Trophoblast cell (in vitro differentiated cells and primary cell): ENCODE data around the gene POMGNT1. TPM values are rescaled to one million over a fixed set of nuclear protein-coding genes. Genes with fewer than 3 reads are reported as not detected.

Experiments
- DNase-seq, 2 donors: peaks; one replicate each; pipeline ENCODE4 v3.0.0-alpha.2; 2016
- H2AFZ ChIP-seq: 2 replicates; pipeline ENCODE4 v1.6.1; 2013; ENCODE audit warnings: low read length, moderate library complexity, mild to moderate bottlenecking; ENCODE audit not compliant: insufficient read depth, poor library complexity
- H2AK5ac ChIP-seq: 2 replicates; pipeline ENCODE4 v1.6.1; 2013; ENCODE audit warnings: mild to moderate bottlenecking, low read length
- H2BK120ac ChIP-seq: 2 replicates; pipeline ENCODE4 v1.6.1; 2013; ENCODE audit warnings: low read length, mild to moderate bottlenecking, moderate library complexity; ENCODE audit not compliant: insufficient read depth, poor library complexity
- H2BK12ac ChIP-seq: 2 replicates; pipeline ENCODE4 v1.6.1; 2013; ENCODE audit warnings: mild to moderate bottlenecking, low read length, moderate library complexity
- H2BK5ac ChIP-seq: 2 replicates; pipeline ENCODE4 v1.6.1; 2013; ENCODE audit warnings: low read length, low read depth, moderate library complexity, mild to moderate bottlenecking; ENCODE audit not compliant: poor library complexity
- H3K14ac ChIP-seq: 2 replicates; pipeline ENCODE4 v1.6.1; 2013; ENCODE audit warnings: mild to moderate bottlenecking, low read length
- H3K18ac ChIP-seq: 2 replicates; pipeline ENCODE4 v1.6.1; 2013; ENCODE audit warnings: mild to moderate bottlenecking, low read length
- H3K23ac ChIP-seq: 2 replicates; pipeline ENCODE4 v1.6.1; 2013; ENCODE audit warnings: low read length
- H3K27ac ChIP-seq: 2 replicates; pipeline ENCODE4 v1.5.1; 2013; ENCODE audit warnings: low read depth, mild to moderate bottlenecking, inconsistent platforms, low read length, moderate library complexity
- H3K27me3 ChIP-seq: 2 replicates; pipeline ENCODE4 v1.6.1; 2013; ENCODE audit warnings: inconsistent platforms, mild to moderate bottlenecking, low read length, moderate library complexity; ENCODE audit not compliant: insufficient read depth
- H3K36me3 ChIP-seq, 2 experiments: 1 replicate in 1 of 2; 2 replicates in 1 of 2; pipeline ENCODE4 v1.6.1; 2013; ENCODE audit warnings: low read length in 2 of 2, mild to moderate bottlenecking in 2 of 2, moderate library complexity in 1 of 2; ENCODE audit not compliant: insufficient read depth in 2 of 2, control insufficient read depth in 1 of 2
- H3K4ac ChIP-seq: 2 replicates; pipeline ENCODE4 v1.6.1; 2013; ENCODE audit warnings: low read depth, mild to moderate bottlenecking, low read length, moderate library complexity
- H3K4me1 ChIP-seq, 2 experiments: 1 replicate in 1 of 2; 2 replicates in 1 of 2; pipeline ENCODE4 v1.6.1; 2013; ENCODE audit warnings: low read length in 2 of 2, mild to moderate bottlenecking in 2 of 2, moderate library complexity in 1 of 2; ENCODE audit not compliant: insufficient read depth in 2 of 2, control insufficient read depth in 1 of 2
- H3K4me2 ChIP-seq: 2 replicates; pipeline ENCODE4 v1.6.1; 2013; ENCODE audit warnings: inconsistent platforms, mild to moderate bottlenecking, low read length, moderate library complexity
- H3K4me3 ChIP-seq: 2 replicates; pipeline ENCODE4 v1.5.1; 2013; ENCODE audit warnings: mild to moderate bottlenecking, low read depth, low read length, inconsistent platforms
- H3K79me1 ChIP-seq: one replicate; pipeline ENCODE4 v1.6.1; 2013; ENCODE audit warnings: low read length
- H3K79me2 ChIP-seq: 2 replicates; pipeline ENCODE4 v1.6.1; 2013; ENCODE audit warnings: low read length, mild to moderate bottlenecking; ENCODE audit not compliant: control insufficient read depth, insufficient read depth, poor library complexity
- H3K9ac ChIP-seq: 2 replicates; pipeline ENCODE4 v1.6.1; 2013; ENCODE audit warnings: mild to moderate bottlenecking, low read length
- H3K9me3 ChIP-seq: 2 replicates; pipeline ENCODE4 v1.6.1; 2013; ENCODE audit warnings: low read depth, mild to moderate bottlenecking, control low read depth, inconsistent platforms, low read length; ENCODE audit not compliant: insufficient read depth
- H4K12ac ChIP-seq: 2 replicates; pipeline ENCODE4 v1.6.1; 2013; ENCODE audit warnings: low read depth, mild to moderate bottlenecking, low read length, moderate library complexity
- H4K8ac ChIP-seq: 2 replicates; pipeline ENCODE4 v1.6.1; 2013; ENCODE audit warnings: low read depth, mild to moderate bottlenecking, low read length, moderate library complexity
- H4K91ac ChIP-seq: one replicate; pipeline ENCODE4 v1.6.1; 2013; ENCODE audit warnings: low read depth, mild to moderate bottlenecking, low read length, moderate library complexity
- WGBS: extraction: QIAGEN DNeasy Blood & Tissue Kit; methylation state at CpG from one replicate; pipeline ENCODE4 v1.1.7; 2013; ENCODE audit warnings: missing lambda C conversion rate; ENCODE audit not compliant: insufficient read length, insufficient coverage; ENCODE audit errors: extremely low coverage; 5-methylcytosine and 5-hydroxymethylcytosine counted together
- polyA plus RNA-seq: library from polyadenylated mRNA; stranded (reverse); fragments of 200-250 nt; gene quantifications from 2 replicates; pipeline ENCODE4 v1.2.3, GENCODE V29; 2013

Gene POMGNT1
- polyA plus RNA-seq = 52.7 and 55.9 TPM in 2 replicates

GRCh38 chr1:46197964-46198811 lies at the start of gene POMGNT1:
POMGNT1 (minus strand) TSS chr1:46198434; CDS start chr1:46197821, 613 bp downstream.
- peaks cover 5 to 8% of the 10 kb centered on the region in 2 experiments for H3K4me1 ChIP-seq
- peak; percentile 37 to 70 for DNase-seq
- WGBS = no CpG with 5 or more reads among the region's 67 CpGs
- no peaks in the 10 kb centered on the region for H3K27me3 ChIP-seq
- H3K4me2 ChIP-seq = peak within 1 kb of the TSS; percentile 94
- peaks cover 21 to 24% of the 10 kb centered on the region in 2 experiments for H3K36me3 ChIP-seq
- H4K91ac ChIP-seq = peak within 1 kb of the TSS; percentile 90
- H2BK5ac ChIP-seq = peak within 1 kb of the TSS; percentile 43
- H2AK5ac ChIP-seq = peak within 1 kb of the TSS; percentile 93
- peak within 1 kb of the TSS; percentile 67 for H3K27ac ChIP-seq
- peak within 1 kb of the TSS; percentile 95 for H3K14ac ChIP-seq
- peak within 1 kb of the TSS; percentile 99 for H3K9ac ChIP-seq
- H2BK120ac ChIP-seq = peak within 1 kb of the TSS; percentile 69
- peak within 1 kb of the TSS; percentile 25 for H2BK12ac ChIP-seq
- H3K9me3 ChIP-seq = peaks cover 3% of the 10 kb centered on the region
- peaks cover 9% of the 10 kb centered on the region for H3K79me2 ChIP-seq
- peak within 1 kb of the TSS; percentile 83 for H3K18ac ChIP-seq
- H3K4me3 ChIP-seq = peak within 1 kb of the TSS; percentile 94
- H3K4ac ChIP-seq = peak within 1 kb of the TSS; percentile 78
- H2AFZ ChIP-seq = peak within 1 kb of the TSS; percentile 80
- peak within 1 kb of the TSS; percentile 95 for H4K8ac ChIP-seq
- peak within 1 kb of the TSS; percentile 92 for H4K12ac ChIP-seq
- peaks cover 10% of the 10 kb centered on the region for H3K79me1 ChIP-seq
- no peak within 1 kb of the TSS for H3K23ac ChIP-seq

- H2AK5ac ChIP-seq = no peak within 1 kb of the TSS
- peak within 1 kb of the TSS; percentile 95 for H4K8ac ChIP-seq
- H3K14ac ChIP-seq = peak within 1 kb of the TSS; percentile 83
- peak within 1 kb of the TSS; percentile 97 for H2AFZ ChIP-seq
- H3K36me3 ChIP-seq = peaks cover 6 to 14% of the 10 kb centered on the region in 2 experiments
- H3K4ac ChIP-seq = peak within 1 kb of the TSS; percentile 3
- peak within 1 kb of the TSS; percentile 73 for H2BK5ac ChIP-seq
- peak within 1 kb of the TSS; percentile 39 for H4K12ac ChIP-seq
- peak within 1 kb of the TSS; percentile 80 for H3K4me3 ChIP-seq
- peak within 1 kb of the TSS; percentile 86 for H3K23ac ChIP-seq
- H2BK12ac ChIP-seq = no peak within 1 kb of the TSS
- H3K9me3 ChIP-seq = peaks cover 2% of the 10 kb centered on the region
- H3K18ac ChIP-seq = peak within 1 kb of the TSS; percentile 67
- DNase-seq = peak; percentile 96 to 100
- H4K91ac ChIP-seq = peak within 1 kb of the TSS; percentile 56
- no peaks in the 10 kb centered on the region for H3K27me3 ChIP-seq
- peaks cover 4% of the 10 kb centered on the region for H3K79me1 ChIP-seq
- H3K79me2 ChIP-seq = peaks cover 4% of the 10 kb centered on the region
- peak within 1 kb of the TSS; percentile 85 for H3K4me2 ChIP-seq
- H3K27ac ChIP-seq = peak within 1 kb of the TSS; percentile 35
- H2BK120ac ChIP-seq = peak within 1 kb of the TSS; percentile 8
- WGBS = no CpG with 5 or more reads among the region's 49 CpGs
- H3K4me1 ChIP-seq = peaks cover 4 to 14% of the 10 kb centered on the region in 2 experiments
- peak within 1 kb of the TSS; percentile 86 for H3K9ac ChIP-seq
Measured at GRCh38 chr1:46247436-46248121, 49.3 kb upstream of the POMGNT1 start, which contains the start of gene RAD54L. RAD54L (plus strand) TSS chr1:46247763; CDS start chr1:46248406, 643 bp downstream.

GRCh38 chr1:46246548-46247435 lies 48.6 kb upstream of the POMGNT1 start:
- H3K23ac ChIP-seq = no peak overlapping the region
- peak overlapping the region; percentile 35 for H3K27ac ChIP-seq
- peaks cover 4% of the 10 kb centered on the region for H3K79me1 ChIP-seq
- H3K14ac ChIP-seq = peak overlapping the region; percentile 83
- no peak overlapping the region for H2AK5ac ChIP-seq
- H3K18ac ChIP-seq = peak overlapping the region; percentile 67
- DNase-seq = peak; percentile 90 to 91
- peaks cover 4 to 14% of the 10 kb centered on the region in 2 experiments for H3K4me1 ChIP-seq
- H3K9ac ChIP-seq = peak overlapping the region; percentile 28
- peak overlapping the region; percentile 73 for H2BK5ac ChIP-seq
- peak overlapping the region; percentile 8 for H2BK120ac ChIP-seq
- H3K27me3 ChIP-seq = no peaks in the 10 kb centered on the region
- H2AFZ ChIP-seq = peak overlapping the region; percentile 97
- peak overlapping the region; percentile 56 for H4K91ac ChIP-seq
- peak overlapping the region; percentile 70 for H3K4me3 ChIP-seq
- H3K4me2 ChIP-seq = peak overlapping the region; percentile 83
- H3K4ac ChIP-seq = peak overlapping the region; percentile 3
- peaks cover 6 to 13% of the 10 kb centered on the region in 2 experiments for H3K36me3 ChIP-seq
- H4K8ac ChIP-seq = peak overlapping the region; percentile 95
- H3K79me2 ChIP-seq = peaks cover 4% of the 10 kb centered on the region
- peaks cover 2% of the 10 kb centered on the region for H3K9me3 ChIP-seq
- H2BK12ac ChIP-seq = no peak overlapping the region
- no CpG with 5 or more reads among the region's 35 CpGs for WGBS
- peak overlapping the region; percentile 39 for H4K12ac ChIP-seq
